Loucy (cell line): ENCODE measurements around the gene RHOB.
"Not testable (repeated sequence)": the region's sequence is repeated elsewhere in the genome, so short reads cannot be mapped to it uniquely, and the experiment has no call there.

Experiments
- H2AFZ ChIP-seq: fragments of 200-600 bp; sonication (generic); 2 replicates; pipeline ENCODE4 v1.6.0; 2016; ENCODE audit warnings: antibody characterized with exemption, mild to moderate bottlenecking, low read length, moderate library complexity
- H3F3A ChIP-seq: fragments of 200-600 bp; 2 replicates; pipeline ENCODE4 v1.6.0; 2016; ENCODE audit warnings: antibody characterized with exemption, low read depth, mild to moderate bottlenecking
- H3K27me3 ChIP-seq: fragments of 200-600 bp; sonication (generic); 2 replicates; pipeline ENCODE4 v1.6.1; 2014; ENCODE audit warnings: low read length, mild to moderate bottlenecking; ENCODE audit not compliant: insufficient read depth, poor library complexity, severe bottlenecking
- H3K36me3 ChIP-seq: fragments of 200-600 bp; sonication (generic); 2 replicates; pipeline ENCODE4 v1.6.1; 2016; ENCODE audit warnings: low read length; ENCODE audit not compliant: insufficient read depth
- H3K4me1 ChIP-seq: fragments of 200-600 bp; sonication (generic); 2 replicates; pipeline ENCODE4 v1.5.1; 2014; ENCODE audit warnings: low read length, mild to moderate bottlenecking; ENCODE audit not compliant: insufficient read depth, poor library complexity, severe bottlenecking
- H3K4me2 ChIP-seq: fragments of 200-600 bp; sonication (generic); 2 replicates; pipeline ENCODE4 v1.6.0; 2014; ENCODE audit warnings: antibody characterized with exemption, low read length, low read depth, mild to moderate bottlenecking; ENCODE audit not compliant: poor library complexity, severe bottlenecking
- H3K4me3 ChIP-seq: fragments of 200-600 bp; sonication (generic); 2 replicates; pipeline ENCODE4 v1.5.1; 2014; ENCODE audit warnings: low read length, mild to moderate bottlenecking, mixed read lengths; ENCODE audit not compliant: poor library complexity, severe bottlenecking
- H3K79me2 ChIP-seq: fragments of 200-600 bp; sonication (generic); 2 replicates; pipeline ENCODE4 v1.6.1; 2014; ENCODE audit warnings: low read length; ENCODE audit not compliant: insufficient read depth
- H3K9ac ChIP-seq: fragments of 200-600 bp; sonication (generic); 2 replicates; pipeline ENCODE4 v1.6.0; 2014; ENCODE audit warnings: mild to moderate bottlenecking, low read depth, low read length, moderate library complexity; ENCODE audit not compliant: poor library complexity, severe bottlenecking
- H3K9me2 ChIP-seq: fragments of 200-600 bp; sonication (generic); replicated peaks from 2 replicates; pipeline ENCODE4 v1.6.1; 2016; ENCODE audit warnings: low read depth, low read length, mixed read lengths
- H3K9me3 ChIP-seq: fragments of 200-600 bp; sonication (generic); 2 replicates; pipeline ENCODE4 v1.6.1; 2014; ENCODE audit warnings: mild to moderate bottlenecking, antibody characterized with exemption, low read length, low read depth; ENCODE audit not compliant: insufficient read depth
- H4K20me1 ChIP-seq: fragments of 200-600 bp; sonication (generic); 2 replicates; pipeline ENCODE4 v1.6.0; 2014; ENCODE audit warnings: antibody characterized with exemption, low read length, mild to moderate bottlenecking; ENCODE audit not compliant: insufficient read depth, poor library complexity, severe bottlenecking
- EZH2phosphoT487 ChIP-seq: fragments of 200-600 bp; IDR thresholded peaks from 2 replicates; pipeline ENCODE4 v1.6.1; 2018; ENCODE audit warnings: antibody characterized with exemption, mild to moderate bottlenecking, moderate library complexity, borderline replicate concordance
- TF ChIP-seq, protein P1 (sequence below): fragments of 200-600 bp; sonication (generic); conservative IDR thresholded peaks from 2 replicates; pipeline ENCODE4 v1.5.1; 2014; ENCODE audit warnings: mild to moderate bottlenecking, antibody characterized with exemption, low read length

Gene RHOB

DNA sequence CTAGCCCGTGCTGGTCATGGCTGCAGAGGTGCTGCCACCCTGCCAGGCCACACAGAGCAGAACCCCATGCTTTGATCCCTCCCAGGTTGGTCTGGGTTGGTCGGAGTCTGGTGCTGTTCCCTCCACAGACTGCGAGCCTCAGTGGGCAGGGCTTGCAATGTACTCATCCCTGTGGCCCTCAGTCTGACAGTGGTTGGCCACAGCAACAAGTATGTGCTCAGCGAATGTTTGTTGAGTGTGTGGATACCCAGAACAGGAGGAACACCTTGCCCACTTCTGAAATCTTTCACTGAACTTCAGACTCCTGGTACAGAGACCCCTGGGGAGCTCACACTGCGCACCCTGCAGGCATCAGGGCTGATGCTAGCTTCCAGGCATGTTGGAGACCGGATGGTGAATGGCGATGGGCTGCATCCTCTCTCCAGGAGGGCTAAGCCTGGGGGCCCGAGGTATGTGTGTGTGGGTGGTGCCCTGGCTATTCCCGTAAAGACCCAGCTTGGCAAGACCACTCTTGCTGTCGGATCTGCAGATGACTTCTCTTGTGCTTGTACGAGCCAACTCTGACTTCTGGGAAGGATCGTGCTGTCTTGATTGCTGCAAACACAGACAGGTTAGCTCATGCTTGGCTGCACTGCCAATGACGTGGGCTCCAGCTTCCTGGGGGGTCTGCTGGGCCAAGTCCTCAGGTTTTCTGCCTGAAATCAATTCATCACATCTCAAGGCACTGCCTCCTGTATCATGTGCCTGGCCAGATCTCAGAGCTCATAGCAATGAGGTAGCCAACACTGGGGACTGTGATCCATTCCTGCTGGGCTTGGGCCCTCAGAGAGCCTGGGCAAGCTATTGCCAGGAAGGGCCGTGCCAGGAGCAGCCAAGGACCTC lies 43.7 kb downstream of the RHOB start:
- Histone ChIP-seq H2AFZ (no peak overlapping the region), H3K9ac (no peak overlapping the region), H3K9me3 (no peaks in the 10 kb centered on the region), H3K27me3 (no peaks in the 10 kb centered on the region), H4K20me1 (no peaks in the 10 kb centered on the region), H3F3A (no peaks in the 10 kb centered on the region), H3K79me2 (no peaks in the 10 kb centered on the region), H3K4me1 (peaks cover 8% of the 10 kb centered on the region), H3K36me3 (no peaks in the 10 kb centered on the region), H3K4me2 (no peak overlapping the region), H3K9me2 (no peaks in the 10 kb centered on the region), H3K4me3 (no peak overlapping the region)
- TF ChIP-seq, protein P1, sequence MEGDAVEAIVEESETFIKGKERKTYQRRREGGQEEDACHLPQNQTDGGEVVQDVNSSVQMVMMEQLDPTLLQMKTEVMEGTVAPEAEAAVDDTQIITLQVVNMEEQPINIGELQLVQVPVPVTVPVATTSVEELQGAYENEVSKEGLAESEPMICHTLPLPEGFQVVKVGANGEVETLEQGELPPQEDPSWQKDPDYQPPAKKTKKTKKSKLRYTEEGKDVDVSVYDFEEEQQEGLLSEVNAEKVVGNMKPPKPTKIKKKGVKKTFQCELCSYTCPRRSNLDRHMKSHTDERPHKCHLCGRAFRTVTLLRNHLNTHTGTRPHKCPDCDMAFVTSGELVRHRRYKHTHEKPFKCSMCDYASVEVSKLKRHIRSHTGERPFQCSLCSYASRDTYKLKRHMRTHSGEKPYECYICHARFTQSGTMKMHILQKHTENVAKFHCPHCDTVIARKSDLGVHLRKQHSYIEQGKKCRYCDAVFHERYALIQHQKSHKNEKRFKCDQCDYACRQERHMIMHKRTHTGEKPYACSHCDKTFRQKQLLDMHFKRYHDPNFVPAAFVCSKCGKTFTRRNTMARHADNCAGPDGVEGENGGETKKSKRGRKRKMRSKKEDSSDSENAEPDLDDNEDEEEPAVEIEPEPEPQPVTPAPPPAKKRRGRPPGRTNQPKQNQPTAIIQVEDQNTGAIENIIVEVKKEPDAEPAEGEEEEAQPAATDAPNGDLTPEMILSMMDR: no peak
- no peak for TF ChIP-seq EZH2phosphoT487

DNA sequence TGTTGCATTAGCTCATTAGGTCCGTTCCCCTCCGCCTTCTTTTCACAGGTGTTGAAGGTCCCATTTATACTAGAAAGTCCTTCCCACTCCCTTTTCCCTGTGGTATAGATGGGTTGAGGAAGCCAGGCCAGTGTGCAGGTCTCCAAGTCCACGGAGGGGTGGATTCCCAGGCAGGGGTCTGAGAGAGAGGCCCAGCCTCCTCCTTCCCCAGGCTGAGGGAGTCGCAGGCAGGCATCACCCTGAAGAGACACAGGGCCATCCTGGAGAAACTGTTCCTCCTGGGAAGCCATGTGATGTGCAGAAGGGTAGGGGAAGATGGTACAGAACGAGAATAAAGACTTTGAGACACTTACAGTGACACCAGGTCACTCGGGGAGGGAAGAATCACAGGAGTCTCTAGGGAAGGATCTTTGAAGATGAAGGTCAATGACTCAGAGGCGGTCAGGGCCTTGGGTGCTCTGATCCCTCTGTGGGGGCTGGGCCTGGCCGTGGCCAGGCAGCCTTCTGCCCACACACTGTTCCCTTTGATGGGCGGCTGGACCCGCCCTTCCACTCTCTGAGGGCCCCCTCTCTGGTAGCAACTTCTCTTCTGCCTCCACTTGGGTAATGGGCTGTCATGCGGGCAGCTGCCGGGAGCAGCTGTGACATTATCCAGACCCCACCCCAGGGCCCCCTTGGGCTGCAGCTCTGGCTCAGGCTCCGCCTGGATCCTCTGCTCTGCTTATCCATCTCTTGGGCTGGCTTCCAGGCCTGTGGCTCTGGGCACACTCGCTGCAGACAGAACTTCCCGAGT lies 45.1 kb downstream of the RHOB start:
- no peaks in the 10 kb centered on the region for H3F3A ChIP-seq
- no peaks in the 10 kb centered on the region for H3K79me2 ChIP-seq
- H3K9me3 ChIP-seq: no peaks in the 10 kb centered on the region
- no peaks in the 10 kb centered on the region for H3K36me3 ChIP-seq
- H2AFZ ChIP-seq: no peak overlapping the region
- no peaks in the 10 kb centered on the region for H3K9me2 ChIP-seq
- H3K4me3 ChIP-seq: no peak overlapping the region
- no peaks in the 10 kb centered on the region for H3K27me3 ChIP-seq
- no peaks in the 10 kb centered on the region for H4K20me1 ChIP-seq
- peaks cover 8% of the 10 kb centered on the region for H3K4me1 ChIP-seq
- no peak overlapping the region for H3K9ac ChIP-seq
- TF ChIP-seq, protein P1: no peak
- TF ChIP-seq EZH2phosphoT487: no peak
- no peak overlapping the region for H3K4me2 ChIP-seq

DNA sequence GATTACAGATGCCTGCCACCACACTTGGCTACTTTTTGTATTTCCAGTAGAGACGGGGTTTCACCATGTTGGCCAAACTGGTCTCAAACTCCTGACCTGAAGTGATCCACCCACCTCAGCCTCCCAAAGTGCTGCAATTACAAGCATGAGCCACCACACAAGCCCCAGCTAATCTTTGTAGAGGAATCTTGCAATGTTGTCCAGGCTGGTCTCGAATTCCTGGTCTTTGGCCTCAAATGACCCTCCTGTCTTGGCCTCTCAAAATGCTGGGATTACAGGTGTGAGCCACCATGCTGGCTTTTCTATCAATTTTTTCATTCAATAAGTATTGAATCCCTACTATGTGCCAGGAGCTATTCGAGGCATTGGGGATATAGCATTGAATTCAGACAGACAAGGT lies 46.2 kb downstream of the RHOB start:
- H3K4me1 ChIP-seq: not testable (repeated sequence)

More for the DNA sequence above, 46.2 kb downstream of the RHOB start:
- not testable (repeated sequence) for H3F3A ChIP-seq, H3K36me3 ChIP-seq, H3K9ac ChIP-seq, H3K9me2 ChIP-seq, H3K27me3 ChIP-seq, H3K4me3 ChIP-seq, H3K79me2 ChIP-seq, H2AFZ ChIP-seq, H4K20me1 ChIP-seq, H3K9me3 ChIP-seq, H3K4me2 ChIP-seq
